Smooth muscle cell (in vitro differentiated cells): ENCODE measurements around the gene EVA1B. TPM values are rescaled to one million over a fixed set of nuclear protein-coding genes. Genes with fewer than 3 reads are reported as not detected.

Source experiments
- DNase-seq: peaks from one replicate; lab custom pipeline; 2025; ENCODE audit not compliant: unreplicated experiment; lab: John Stamatoyannopoulos, UW
- H2AFZ ChIP-seq: fragments of 200-600 bp; sonication (generic); 2 replicates; pipeline ENCODE4 v1.6.0; 2016; ENCODE audit warnings: antibody characterized with exemption, low read depth, mild to moderate bottlenecking
- H3F3A ChIP-seq: fragments of 200-600 bp; sonication (generic); 2 replicates; pipeline ENCODE4 v1.6.0; 2017; ENCODE audit warnings: antibody characterized with exemption, low read depth
- H3K27ac ChIP-seq: fragments of 200-600 bp; sonication (generic); 2 replicates; pipeline ENCODE4 v1.5.1; 2016; ENCODE audit warnings: low read depth, mild to moderate bottlenecking
- H3K27me3 ChIP-seq: fragments of 200-600 bp; sonication (generic); 2 replicates; pipeline ENCODE4 v1.6.1; 2016; ENCODE audit warnings: low read depth, mild to moderate bottlenecking
- H3K36me3 ChIP-seq: fragments of 200-600 bp; sonication (generic); 2 replicates; pipeline ENCODE4 v1.5.1; 2016; ENCODE audit warnings: low read depth
- H3K4me1 ChIP-seq: fragments of 200-600 bp; sonication (generic); 2 replicates; pipeline ENCODE4 v1.5.1; 2016; ENCODE audit warnings: low read depth
- H3K4me2 ChIP-seq: fragments of 200-600 bp; sonication (generic); 2 replicates; pipeline ENCODE4 v1.6.0; 2016; ENCODE audit warnings: mild to moderate bottlenecking
- H3K4me3 ChIP-seq: fragments of 200-600 bp; sonication (generic); 2 replicates; pipeline ENCODE4 v1.5.1; 2016; ENCODE audit warnings: mild to moderate bottlenecking
- H3K79me2 ChIP-seq: fragments of 200-600 bp; sonication (generic); 2 replicates; pipeline ENCODE4 v1.6.0; 2016; ENCODE audit warnings: low read depth, mild to moderate bottlenecking
- H3K9ac ChIP-seq: fragments of 200-600 bp; sonication (generic); 2 replicates; pipeline ENCODE4 v1.6.0; 2016; ENCODE audit warnings: low read depth
- H3K9me3 ChIP-seq: fragments of 200-600 bp; sonication (generic); replicated peaks from 2 replicates; pipeline ENCODE4 v1.5.1; 2016; ENCODE audit warnings: low read depth
- H4K20me1 ChIP-seq: fragments of 200-600 bp; sonication (generic); 2 replicates; pipeline ENCODE4 v1.6.0; 2016; ENCODE audit warnings: low read depth
- WGBS: methylation state at CpG from one replicate; pipeline ENCODE4 v1.1.7; 2016; ENCODE audit warnings: low lambda C conversion rate; 5-methylcytosine and 5-hydroxymethylcytosine counted together
- polyA plus RNA-seq: library from polyadenylated mRNA; unstranded; fragments of >200 nt; fragmentation: Nextera tagmentation; extraction: Ambion mirVana; gene quantifications from 2 replicates; pipeline ENCODE4 v1.2.1, GENCODE V29; 2016
- total RNA-seq: library from RNA; depleted of rRNA; stranded (reverse); fragments of >200 nt; gene quantifications from 2 replicates; pipeline ENCODE4 v1.2.3, GENCODE V29; 2014
- TF ChIP-seq, protein P1 (sequence below): fragments of 200-600 bp; sonication (generic); IDR thresholded peaks from 2 replicates; pipeline ENCODE4 v1.5.1; 2017; ENCODE audit warnings: borderline replicate concordance, mild to moderate bottlenecking, antibody characterized with exemption; ENCODE audit not compliant: insufficient read depth, poor library complexity, severe bottlenecking

Gene EVA1B
- total and polyA plus RNA-seq, 2 experiments from 2014 or later = 88.7 to 164 TPM

DNA sequence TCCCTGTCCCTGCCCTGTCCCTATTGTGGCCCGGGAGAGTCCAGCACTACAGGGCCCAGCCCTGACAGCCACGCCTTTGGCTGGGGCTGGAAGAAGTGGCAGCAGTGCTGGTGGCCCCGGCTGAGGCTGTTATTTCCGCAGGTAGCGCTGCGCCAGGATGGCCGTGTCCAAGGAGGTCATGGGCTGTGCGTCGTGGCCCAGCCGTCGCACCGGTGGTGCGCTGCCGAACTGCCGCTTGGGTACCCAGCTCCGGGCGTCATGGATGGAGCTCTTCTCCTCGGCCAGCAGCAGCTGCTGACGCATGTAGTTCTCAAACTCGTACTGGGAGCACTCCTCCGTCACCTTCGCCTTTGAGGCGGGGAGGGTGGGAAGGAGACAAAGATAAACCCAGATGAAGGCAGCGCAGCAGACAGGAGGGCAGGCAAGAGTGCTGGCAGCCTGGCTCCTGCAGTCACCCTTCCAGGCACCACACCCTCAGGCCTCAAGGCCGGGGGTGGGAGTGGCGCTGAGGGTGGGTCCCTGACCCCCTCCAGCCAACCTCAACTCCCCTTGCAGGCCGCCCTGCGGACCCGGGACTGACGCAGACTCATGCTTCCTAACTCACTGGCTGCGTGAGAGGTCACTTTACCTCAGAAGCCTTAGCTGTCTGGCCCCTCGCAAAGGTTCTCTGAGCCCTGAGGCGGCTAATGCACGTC is 18.3 kb upstream of the EVA1B start:
- no peak overlapping the region for H3K27ac ChIP-seq
- H3K4me3 ChIP-seq = no peak overlapping the region
- 97% methylated on average over 32 of the region's 34 CpGs for WGBS

DNA sequence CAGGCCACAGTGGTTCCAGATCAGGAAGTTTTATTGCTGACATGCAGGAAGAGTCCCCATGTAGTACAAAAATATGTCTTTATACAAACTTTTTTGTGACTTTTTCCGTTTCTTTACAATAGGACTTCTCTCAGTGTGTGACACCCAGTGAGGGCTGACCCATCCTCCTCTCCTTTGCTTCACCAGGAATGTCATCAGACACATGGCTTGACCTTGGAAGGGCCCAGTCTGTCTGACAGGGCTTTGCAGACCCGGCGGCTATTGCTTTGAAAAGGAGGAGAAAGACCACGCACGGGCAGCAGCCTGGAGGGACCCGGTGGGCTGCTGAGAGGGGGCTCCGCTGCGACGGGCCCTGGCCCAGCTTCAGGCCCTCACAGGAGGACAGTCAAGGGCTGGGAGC is 16.2 kb upstream of the EVA1B start:
- 93% methylated on average over 9 of the region's 9 CpGs for WGBS
- Histone ChIP-seq H3K9me3 (no peaks in the 10 kb centered on the region), H3K36me3 (no peaks in the 10 kb centered on the region), H2AFZ (no peak overlapping the region), H3K27me3 (no peaks in the 10 kb centered on the region), H4K20me1 (no peaks in the 10 kb centered on the region), H3K4me2 (no peak overlapping the region), H3K27ac (no peak overlapping the region), H3K79me2 (no peaks in the 10 kb centered on the region), H3K4me3 (no peak overlapping the region), H3K9ac (no peak overlapping the region), H3F3A (peaks cover 4% of the 10 kb centered on the region), H3K4me1 (no peaks in the 10 kb centered on the region)
- TF ChIP-seq, protein P1, sequence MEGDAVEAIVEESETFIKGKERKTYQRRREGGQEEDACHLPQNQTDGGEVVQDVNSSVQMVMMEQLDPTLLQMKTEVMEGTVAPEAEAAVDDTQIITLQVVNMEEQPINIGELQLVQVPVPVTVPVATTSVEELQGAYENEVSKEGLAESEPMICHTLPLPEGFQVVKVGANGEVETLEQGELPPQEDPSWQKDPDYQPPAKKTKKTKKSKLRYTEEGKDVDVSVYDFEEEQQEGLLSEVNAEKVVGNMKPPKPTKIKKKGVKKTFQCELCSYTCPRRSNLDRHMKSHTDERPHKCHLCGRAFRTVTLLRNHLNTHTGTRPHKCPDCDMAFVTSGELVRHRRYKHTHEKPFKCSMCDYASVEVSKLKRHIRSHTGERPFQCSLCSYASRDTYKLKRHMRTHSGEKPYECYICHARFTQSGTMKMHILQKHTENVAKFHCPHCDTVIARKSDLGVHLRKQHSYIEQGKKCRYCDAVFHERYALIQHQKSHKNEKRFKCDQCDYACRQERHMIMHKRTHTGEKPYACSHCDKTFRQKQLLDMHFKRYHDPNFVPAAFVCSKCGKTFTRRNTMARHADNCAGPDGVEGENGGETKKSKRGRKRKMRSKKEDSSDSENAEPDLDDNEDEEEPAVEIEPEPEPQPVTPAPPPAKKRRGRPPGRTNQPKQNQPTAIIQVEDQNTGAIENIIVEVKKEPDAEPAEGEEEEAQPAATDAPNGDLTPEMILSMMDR = no peak
- no peak for DNase-seq

More for the DNA sequence above, 18.3 kb upstream of the EVA1B start:
- Histone ChIP-seq H3F3A (peaks cover 4% of the 10 kb centered on the region), H4K20me1 (no peaks in the 10 kb centered on the region), H3K9me3 (no peaks in the 10 kb centered on the region), H3K4me2 (no peak overlapping the region), H3K79me2 (no peaks in the 10 kb centered on the region), H3K27me3 (no peaks in the 10 kb centered on the region), H3K36me3 (no peaks in the 10 kb centered on the region), H3K4me1 (no peaks in the 10 kb centered on the region), H2AFZ (no peak overlapping the region), H3K9ac (no peak overlapping the region)
- no peak for DNase-seq
- TF ChIP-seq, protein P1 = no peak

DNA sequence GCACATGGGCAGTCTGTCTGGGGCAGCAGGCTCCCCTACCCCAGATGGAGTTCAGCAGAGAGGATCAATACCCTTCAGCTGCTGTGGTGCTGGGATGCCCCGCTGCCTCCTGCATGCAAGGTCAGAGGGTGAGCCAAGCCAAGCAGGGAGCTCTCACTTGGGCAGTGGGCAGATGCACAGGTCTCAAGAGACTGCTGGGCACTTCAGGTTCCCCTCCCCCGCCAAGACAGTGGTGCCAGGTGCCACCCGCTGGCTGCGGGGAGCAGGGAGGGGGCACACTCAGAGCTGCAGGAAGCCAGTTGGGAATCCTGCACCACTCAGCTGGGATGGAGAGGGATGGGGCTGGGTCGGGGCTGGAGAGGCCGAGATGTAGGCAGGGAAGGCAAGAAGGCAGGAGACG is 15.8 kb upstream of the EVA1B start:
- Histone ChIP-seq H3K9me3 (no peaks in the 10 kb centered on the region), H3K36me3 (no peaks in the 10 kb centered on the region), H2AFZ (no peak overlapping the region), H3K4me3 (no peak overlapping the region), H3K27ac (no peak overlapping the region), H3K4me2 (no peak overlapping the region), H3K9ac (no peak overlapping the region), H3K4me1 (no peaks in the 10 kb centered on the region), H3F3A (peaks cover 4% of the 10 kb centered on the region), H3K79me2 (no peaks in the 10 kb centered on the region), H3K27me3 (no peaks in the 10 kb centered on the region), H4K20me1 (no peaks in the 10 kb centered on the region)
- TF ChIP-seq, protein P1 = no peak
- WGBS = 95% methylated on average over 7 of the region's 7 CpGs
- DNase-seq = no peak

DNA sequence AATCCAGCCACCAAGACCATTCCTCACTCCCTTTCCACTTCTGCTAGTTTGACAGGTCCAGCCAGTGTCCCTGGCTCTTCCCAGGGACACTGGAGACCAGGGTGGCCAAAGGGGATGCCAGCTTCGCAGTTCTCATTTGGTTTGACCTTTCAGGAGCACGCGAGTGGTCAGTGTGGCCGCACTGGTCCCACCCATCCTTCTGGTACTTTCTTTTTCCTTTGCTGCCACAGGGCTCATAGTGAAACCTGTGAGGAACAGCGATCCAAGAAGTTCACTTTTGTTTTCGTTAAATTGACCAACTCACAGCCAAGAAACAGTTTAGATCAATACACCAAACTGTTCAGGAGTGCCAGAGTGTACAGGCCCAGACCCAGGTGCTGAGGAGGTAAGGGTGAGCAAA is 14.4 kb upstream of the EVA1B start:
- Histone ChIP-seq H3K79me2 (no peaks in the 10 kb centered on the region), H3K4me3 (no peak overlapping the region), H3K4me2 (no peak overlapping the region), H3K36me3 (no peaks in the 10 kb centered on the region), H3K4me1 (no peaks in the 10 kb centered on the region), H3K9ac (no peak overlapping the region), H2AFZ (no peak overlapping the region), H3K9me3 (no peaks in the 10 kb centered on the region), H3K27ac (no peak overlapping the region), H3K27me3 (no peaks in the 10 kb centered on the region), H3F3A (no peaks in the 10 kb centered on the region), H4K20me1 (no peaks in the 10 kb centered on the region)
- TF ChIP-seq, protein P1 = no peak
- no peak for DNase-seq
- WGBS = 94% methylated on average over 6 of the region's 6 CpGs
